HepG2 (cell line): Measurements from ENCODE around the gene ESRP2. TPM values are rescaled to one million over a fixed set of nuclear protein-coding genes. Genes with fewer than 3 reads are reported as not detected.

Experiments used
- ATAD3A ChIP-seq: sonication (generic); formaldehyde crosslinking; IDR thresholded peaks from 2 replicates; pipeline ENCODE4 v1.4.0; 2020; ENCODE audit warnings: missing genetic modification reagents
- EED ChIP-seq: sonication (generic); formaldehyde crosslinking; IDR thresholded peaks from 2 replicates; pipeline ENCODE4 v1.5.0; 2020; ENCODE audit warnings: mild to moderate bottlenecking, missing genetic modification reagents
- FOXC1 ChIP-seq: sonication (generic); formaldehyde crosslinking; IDR thresholded peaks from 2 replicates; pipeline ENCODE4 v1.8.0; 2022; ENCODE audit warnings: mild to moderate bottlenecking, missing genetic modification reagents, borderline replicate concordance
- GTF2F1 ChIP-seq: fragments of 150-350 bp; IDR thresholded peaks from 2 replicates; pipeline ENCODE4 v1.6.1; 2014; ENCODE audit warnings: low read length
- HHEX ChIP-seq: IDR thresholded peaks from 2 replicates; pipeline ENCODE4 v1.6.1; 2016; ENCODE audit warnings: control low read depth
- HNRNPL ChIP-seq: fragments of 200-400 bp; formaldehyde crosslinking; IDR thresholded peaks from 2 replicates; pipeline ENCODE4 v1.6.1; 2017; ENCODE audit warnings: mild to moderate bottlenecking, low read depth, low read length
- MTF2 ChIP-seq: sonication (generic); formaldehyde crosslinking; IDR thresholded peaks from 2 replicates; pipeline ENCODE4 v1.5.0; 2020; ENCODE audit warnings: missing genetic modification reagents, borderline replicate concordance
- NCOA5 ChIP-seq: sonication (generic); formaldehyde crosslinking; IDR thresholded peaks from 2 replicates; pipeline ENCODE4 v1.4.0; 2020; ENCODE audit warnings: missing genetic modification reagents
- NFKB2 ChIP-seq: sonication (generic); formaldehyde crosslinking; IDR thresholded peaks from 2 replicates; pipeline ENCODE4 v1.4.0; 2020; ENCODE audit warnings: missing genetic modification reagents, borderline replicate concordance
- RBAK ChIP-seq: sonication (generic); formaldehyde crosslinking; IDR thresholded peaks from 2 replicates; pipeline ENCODE4 v1.5.1; 2020; ENCODE audit warnings: mild to moderate bottlenecking, missing genetic modification reagents
- SAFB2 ChIP-seq: sonication (generic); formaldehyde crosslinking; IDR thresholded peaks from 2 replicates; pipeline ENCODE4 v1.5.1; 2020; ENCODE audit warnings: missing genetic modification reagents, low read depth, mild to moderate bottlenecking, borderline replicate concordance
- TBL1XR1 ChIP-seq: fragments of 150-350 bp; IDR thresholded peaks from 2 replicates; pipeline ENCODE4 v1.6.1; 2014; ENCODE audit warnings: borderline replicate concordance, low read length; ENCODE audit not compliant: partially characterized antibody
- TBX2 ChIP-seq: sonication (generic); formaldehyde crosslinking; IDR thresholded peaks from 2 replicates; pipeline ENCODE4 v1.5.0; 2020; ENCODE audit warnings: missing genetic modification reagents, mild to moderate bottlenecking, borderline replicate concordance
- ZFP82 ChIP-seq: sonication (generic); formaldehyde crosslinking; IDR thresholded peaks from 2 replicates; pipeline ENCODE4 v1.5.1; 2020; ENCODE audit warnings: mild to moderate bottlenecking, missing genetic modification reagents, borderline replicate concordance
- ZNF33B ChIP-seq: sonication (generic); formaldehyde crosslinking; IDR thresholded peaks from 2 replicates; pipeline ENCODE4 v1.5.1; 2020; ENCODE audit warnings: mild to moderate bottlenecking, missing genetic modification reagents
- ZNF496 ChIP-seq: sonication (generic); formaldehyde crosslinking; IDR thresholded peaks from 2 replicates; pipeline ENCODE4 v1.8.1; 2023; ENCODE audit warnings: mild to moderate bottlenecking, moderate library complexity, missing genetic modification reagents; ENCODE audit not compliant: insufficient replicate concordance
- ZNF577 ChIP-seq: sonication (generic); formaldehyde crosslinking; IDR thresholded peaks from 2 replicates; pipeline ENCODE4 v1.4.0; 2020; ENCODE audit warnings: mild to moderate bottlenecking, low read depth, missing genetic modification reagents, borderline replicate concordance
- ZNF788 ChIP-seq: sonication (generic); formaldehyde crosslinking; IDR thresholded peaks from 2 replicates; pipeline ENCODE4 v1.5.0; 2020; ENCODE audit warnings: mild to moderate bottlenecking, missing genetic modification reagents, borderline replicate concordance
- ZZZ3 ChIP-seq: sonication (generic); formaldehyde crosslinking; IDR thresholded peaks from 2 replicates; pipeline ENCODE4 v1.4.0; 2020; ENCODE audit warnings: missing genetic modification reagents, mild to moderate bottlenecking, borderline replicate concordance
- polyA plus RNA-seq, 8 experiments: library from polyadenylated mRNA; depleted of rRNA in 3 of 8; stranded (reverse) in 7 of 8; unstranded in 1 of 8; fragments of >200 nt; fragmentation: Illumina TruSeq in 4 of 8; extraction: Trizol in 4 of 8; gene quantifications; 2 replicates each; pipeline versions ENCODE4 v1.2.1 to v1.2.3, GENCODE V29; 2011 to 2016; ENCODE audit warnings: low read depth in 4 of 8, missing spikeins in 1 of 8, mixed read lengths in 1 of 8; ENCODE audit not compliant: insufficient read depth in 1 of 8
- total RNA-seq, 5 experiments: library from RNA; depleted of rRNA; stranded (reverse); fragments of >200 nt; fragmentation: Illumina TruSeq; extraction: Trizol; gene quantifications; 2 replicates each; pipeline ENCODE4 v1.2.3, GENCODE V29; 2016; ENCODE audit warnings: low read depth in 1 of 5
- TF ChIP-seq, protein P1 (sequence below): sonication (generic); formaldehyde crosslinking; IDR thresholded peaks from 2 replicates; pipeline ENCODE4 v1.4.0; 2020; ENCODE audit warnings: missing genetic modification reagents
- TF ChIP-seq, protein P2 (sequence below): sonication (generic); formaldehyde crosslinking; conservative IDR thresholded peaks from 2 replicates; pipeline ENCODE4 v1.8.0; 2022; ENCODE audit warnings: missing genetic modification reagents
- TF ChIP-seq, protein P3 (sequence below): sonication (generic); formaldehyde crosslinking; IDR thresholded peaks from 2 replicates; pipeline ENCODE4 v1.5.0; 2020; ENCODE audit warnings: missing genetic modification reagents
- TF ChIP-seq, protein P4 (sequence below): sonication (generic); formaldehyde crosslinking; IDR thresholded peaks from 2 replicates; pipeline ENCODE4 v1.4.0; 2020; ENCODE audit warnings: missing genetic modification reagents, borderline replicate concordance
- TF ChIP-seq, protein P5 (sequence below): IDR thresholded peaks from 2 replicates; pipeline ENCODE4 v1.6.1; 2016; ENCODE audit warnings: control low read depth

Gene ESRP2
- total and polyA plus RNA-seq, 2 of the 13 experiments (the other 11 are each of a cell fraction or from before 2014, with no cell fraction given): 21.1 to 32.4 TPM

DNA sequence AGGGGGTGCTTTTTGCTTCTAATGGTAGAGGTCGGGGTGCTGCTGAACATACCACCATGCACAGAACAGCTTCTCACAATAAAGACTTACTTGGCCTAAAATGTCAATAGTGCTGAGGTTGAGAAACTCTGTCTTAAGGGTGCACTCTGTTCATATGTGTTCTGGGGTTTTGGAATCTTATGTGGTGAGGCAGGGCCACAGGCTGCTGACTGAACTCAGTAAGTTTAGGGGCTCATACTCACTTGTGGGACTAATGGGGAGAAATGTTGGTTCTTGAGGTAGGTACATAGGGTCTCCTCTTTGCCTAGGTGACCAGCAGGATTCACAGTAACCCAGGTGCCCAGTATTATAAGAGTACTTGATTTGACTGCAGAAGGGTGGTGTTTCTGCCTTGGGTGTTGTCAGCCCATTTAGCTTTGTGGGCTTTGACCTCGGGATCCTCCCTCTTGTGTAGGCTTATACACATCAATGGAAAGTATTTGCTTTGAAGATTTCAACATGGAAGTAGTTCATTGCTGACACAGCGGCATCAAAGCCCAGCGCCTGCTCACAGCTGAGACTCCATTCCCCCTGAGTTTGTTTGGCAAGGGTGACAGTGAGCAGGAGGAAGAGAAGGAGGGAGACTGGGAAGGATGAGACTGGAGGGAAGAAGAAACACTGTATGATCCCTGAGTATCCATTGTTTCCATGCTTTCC, 45.6 kb upstream of the ESRP2 start (continued):
- TF ChIP-seq SAFB2 (CRISPR knock-in tag) (no peak), MTF2 (CRISPR knock-in tag) (no peak), EED (CRISPR knock-in tag) (no peak), ZNF577 (CRISPR knock-in tag) (no peak), TBX2 (peak; percentile 98), FOXC1 (0 out of 2 replicates have a peak, but pooled peaks have one; percentile 45), ATAD3A (CRISPR knock-in tag) (no peak), HNRNPL (no peak), ZNF496 (CRISPR knock-in tag) (no peak), ZNF33B (no peak), TBL1XR1 (no peak), HHEX (peak; percentile 91), ZFP82 (no peak), RBAK (CRISPR knock-in tag) (no peak), NFKB2 (CRISPR knock-in tag) (no peak), NCOA5 (CRISPR knock-in tag) (no peak), ZZZ3 (0 out of 2 replicates have a peak, but pooled peaks have one; percentile 21), ZNF788 (CRISPR knock-in tag) (peak; percentile 89; the same call in 1 of the 2 replicates), GTF2F1 (no peak)
- TF ChIP-seq, protein P1, sequence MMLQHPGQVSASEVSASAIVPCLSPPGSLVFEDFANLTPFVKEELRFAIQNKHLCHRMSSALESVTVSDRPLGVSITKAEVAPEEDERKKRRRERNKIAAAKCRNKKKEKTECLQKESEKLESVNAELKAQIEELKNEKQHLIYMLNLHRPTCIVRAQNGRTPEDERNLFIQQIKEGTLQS (CRISPR knock-in tag): peak; percentile 84
- TF ChIP-seq, protein P2, sequence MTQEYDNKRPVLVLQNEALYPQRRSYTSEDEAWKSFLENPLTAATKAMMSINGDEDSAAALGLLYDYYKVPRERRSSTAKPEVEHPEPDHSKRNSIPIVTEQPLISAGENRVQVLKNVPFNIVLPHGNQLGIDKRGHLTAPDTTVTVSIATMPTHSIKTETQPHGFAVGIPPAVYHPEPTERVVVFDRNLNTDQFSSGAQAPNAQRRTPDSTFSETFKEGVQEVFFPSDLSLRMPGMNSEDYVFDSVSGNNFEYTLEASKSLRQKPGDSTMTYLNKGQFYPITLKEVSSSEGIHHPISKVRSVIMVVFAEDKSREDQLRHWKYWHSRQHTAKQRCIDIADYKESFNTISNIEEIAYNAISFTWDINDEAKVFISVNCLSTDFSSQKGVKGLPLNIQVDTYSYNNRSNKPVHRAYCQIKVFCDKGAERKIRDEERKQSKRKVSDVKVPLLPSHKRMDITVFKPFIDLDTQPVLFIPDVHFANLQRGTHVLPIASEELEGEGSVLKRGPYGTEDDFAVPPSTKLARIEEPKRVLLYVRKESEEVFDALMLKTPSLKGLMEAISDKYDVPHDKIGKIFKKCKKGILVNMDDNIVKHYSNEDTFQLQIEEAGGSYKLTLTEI: no peak
- TF ChIP-seq, protein P3, sequence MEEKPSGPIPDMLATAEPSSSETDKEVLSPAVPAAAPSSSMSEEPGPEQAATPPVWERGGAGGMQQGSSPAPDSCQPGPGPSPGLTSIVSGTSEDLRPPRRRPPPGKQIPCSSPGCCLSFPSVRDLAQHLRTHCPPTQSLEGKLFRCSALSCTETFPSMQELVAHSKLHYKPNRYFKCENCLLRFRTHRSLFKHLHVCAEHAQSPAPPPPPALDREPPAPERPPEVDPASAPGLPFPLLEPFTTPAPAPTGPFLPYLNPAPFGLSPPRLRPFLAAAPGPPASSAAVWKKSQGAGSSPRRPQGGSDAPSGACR (CRISPR knock-in tag): no peak
- TF ChIP-seq, protein P4, sequence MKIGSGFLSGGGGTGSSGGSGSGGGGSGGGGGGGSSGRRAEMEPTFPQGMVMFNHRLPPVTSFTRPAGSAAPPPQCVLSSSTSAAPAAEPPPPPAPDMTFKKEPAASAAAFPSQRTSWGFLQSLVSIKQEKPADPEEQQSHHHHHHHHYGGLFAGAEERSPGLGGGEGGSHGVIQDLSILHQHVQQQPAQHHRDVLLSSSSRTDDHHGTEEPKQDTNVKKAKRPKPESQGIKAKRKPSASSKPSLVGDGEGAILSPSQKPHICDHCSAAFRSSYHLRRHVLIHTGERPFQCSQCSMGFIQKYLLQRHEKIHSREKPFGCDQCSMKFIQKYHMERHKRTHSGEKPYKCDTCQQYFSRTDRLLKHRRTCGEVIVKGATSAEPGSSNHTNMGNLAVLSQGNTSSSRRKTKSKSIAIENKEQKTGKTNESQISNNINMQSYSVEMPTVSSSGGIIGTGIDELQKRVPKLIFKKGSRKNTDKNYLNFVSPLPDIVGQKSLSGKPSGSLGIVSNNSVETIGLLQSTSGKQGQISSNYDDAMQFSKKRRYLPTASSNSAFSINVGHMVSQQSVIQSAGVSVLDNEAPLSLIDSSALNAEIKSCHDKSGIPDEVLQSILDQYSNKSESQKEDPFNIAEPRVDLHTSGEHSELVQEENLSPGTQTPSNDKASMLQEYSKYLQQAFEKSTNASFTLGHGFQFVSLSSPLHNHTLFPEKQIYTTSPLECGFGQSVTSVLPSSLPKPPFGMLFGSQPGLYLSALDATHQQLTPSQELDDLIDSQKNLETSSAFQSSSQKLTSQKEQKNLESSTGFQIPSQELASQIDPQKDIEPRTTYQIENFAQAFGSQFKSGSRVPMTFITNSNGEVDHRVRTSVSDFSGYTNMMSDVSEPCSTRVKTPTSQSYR: peak; percentile 65; the same call in 1 of the 2 replicates
- TF ChIP-seq, protein P5, sequence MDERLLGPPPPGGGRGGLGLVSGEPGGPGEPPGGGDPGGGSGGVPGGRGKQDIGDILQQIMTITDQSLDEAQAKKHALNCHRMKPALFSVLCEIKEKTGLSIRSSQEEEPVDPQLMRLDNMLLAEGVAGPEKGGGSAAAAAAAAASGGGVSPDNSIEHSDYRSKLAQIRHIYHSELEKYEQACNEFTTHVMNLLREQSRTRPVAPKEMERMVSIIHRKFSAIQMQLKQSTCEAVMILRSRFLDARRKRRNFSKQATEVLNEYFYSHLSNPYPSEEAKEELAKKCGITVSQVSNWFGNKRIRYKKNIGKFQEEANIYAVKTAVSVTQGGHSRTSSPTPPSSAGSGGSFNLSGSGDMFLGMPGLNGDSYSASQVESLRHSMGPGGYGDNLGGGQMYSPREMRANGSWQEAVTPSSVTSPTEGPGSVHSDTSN (CRISPR knock-in tag): no peak; the same call in 1 of the 2 replicates
